Karpas-422 (cell line): Measurements from ENCODE around the gene ALDH3A2. TPM values are rescaled to one million over a fixed set of nuclear protein-coding genes. Genes with fewer than 3 reads are reported as not detected.

Experiments
- DNase-seq: peaks from one replicate; pipeline ENCODE4 v3.0.0-alpha.2; 2015
- H2AFZ ChIP-seq: fragments of 200-600 bp; sonication (generic); 2 replicates; pipeline ENCODE4 v1.6.1; 2014; ENCODE audit warnings: antibody characterized with exemption, low read length, mixed read lengths
- H3K27ac ChIP-seq: fragments of 200-600 bp; sonication (generic); 2 replicates; pipeline ENCODE4 v1.5.1; 2014; ENCODE audit warnings: mild to moderate bottlenecking, low read length, moderate library complexity
- H3K27me3 ChIP-seq: fragments of 200-600 bp; sonication (generic); 2 replicates; pipeline ENCODE4 v1.6.1; 2014; ENCODE audit warnings: low read length, mixed read lengths
- H3K36me3 ChIP-seq: fragments of 200-600 bp; sonication (generic); 2 replicates; pipeline ENCODE4 v1.6.1; 2014; ENCODE audit warnings: low read length, mixed read lengths; ENCODE audit not compliant: insufficient read depth
- H3K4me1 ChIP-seq: fragments of 200-600 bp; sonication (generic); 2 replicates; pipeline ENCODE4 v1.6.1; 2014; ENCODE audit warnings: mild to moderate bottlenecking, low read length, mixed read lengths
- H3K4me2 ChIP-seq: fragments of 200-600 bp; sonication (generic); 2 replicates; pipeline ENCODE4 v1.6.1; 2014; ENCODE audit warnings: low read length, low read depth, mild to moderate bottlenecking; ENCODE audit not compliant: poor library complexity, severe bottlenecking
- H3K4me3 ChIP-seq: fragments of 200-600 bp; sonication (generic); 2 replicates; pipeline ENCODE4 v1.5.1; 2014; ENCODE audit warnings: mild to moderate bottlenecking, antibody characterized with exemption, low read length, mixed read lengths
- H3K79me2 ChIP-seq: fragments of 200-600 bp; sonication (generic); 2 replicates; pipeline ENCODE4 v1.6.1; 2014; ENCODE audit warnings: mild to moderate bottlenecking, low read length, mixed read lengths
- H3K9ac ChIP-seq: fragments of 200-600 bp; sonication (generic); 2 replicates; pipeline ENCODE4 v1.6.0; 2014; ENCODE audit warnings: low read length
- H3K9me2 ChIP-seq: fragments of 200-600 bp; sonication (generic), shearing (Covaris generic); replicated peaks from 2 replicates; pipeline ENCODE4 v1.6.0; 2014; ENCODE audit warnings: mild to moderate bottlenecking, low read length, moderate library complexity; ENCODE audit not compliant: insufficient read depth
- H3K9me3 ChIP-seq: fragments of 300-700, 200-600 bp; sonication (generic); 2 replicates; pipeline ENCODE4 v1.6.1; 2014; ENCODE audit warnings: low read length, mixed read lengths
- H4K20me1 ChIP-seq: fragments of 200-600 bp; sonication (generic); 2 replicates; pipeline ENCODE4 v1.6.1; 2014; ENCODE audit warnings: mild to moderate bottlenecking, antibody characterized with exemption, low read length, low read depth; ENCODE audit not compliant: insufficient read depth
- small RNA-seq: library from RNA; depleted of rRNA; stranded (forward); fragments of <200 nt; gene quantifications from one replicate; pipeline ENCODE3, GENCODE V24; 2014
- total RNA-seq: library from RNA; depleted of rRNA; stranded (reverse); fragments of >200 nt; shearing (Covaris generic); gene quantifications from 2 replicates; pipeline ENCODE4 v1.2.3, GENCODE V29; 2014; ENCODE audit warnings: low replicate concordance; rRNA removed

ALDH3A2 gene
- total RNA-seq, 1 experiment from 2014 or later = 2.0 TPM

DNA sequence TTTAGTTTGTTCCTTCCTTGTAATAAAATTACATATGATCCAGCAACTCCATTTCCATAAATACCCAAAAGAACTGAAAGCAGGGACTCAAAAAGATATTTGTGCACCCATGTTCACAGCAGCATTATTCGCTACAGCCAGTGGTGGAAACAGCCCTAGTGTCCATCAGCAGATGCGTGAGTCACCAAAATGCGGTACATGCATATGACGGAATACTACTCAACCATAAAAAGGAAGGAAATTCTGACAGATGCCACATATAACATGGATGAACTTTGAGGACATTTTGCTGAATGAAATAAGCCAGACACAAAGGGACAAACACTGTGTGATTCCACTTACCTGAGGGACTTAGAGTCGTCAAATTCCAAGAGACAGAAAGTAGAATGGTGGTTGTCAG, 76.9 kb downstream of the ALDH3A2 start:
- no peak overlapping the region for H3K9ac ChIP-seq
- H3K27ac ChIP-seq = no peak overlapping the region
- no peak for DNase-seq
- H3K27me3 ChIP-seq = no peaks in the 10 kb centered on the region
- no peak overlapping the region for H2AFZ ChIP-seq
- no peaks in the 10 kb centered on the region for H4K20me1 ChIP-seq
- H3K36me3 ChIP-seq = no peaks in the 10 kb centered on the region
- no peak overlapping the region for H3K4me3 ChIP-seq
- H3K4me1 ChIP-seq = no peaks in the 10 kb centered on the region
- no peaks in the 10 kb centered on the region for H3K9me2 ChIP-seq
- no peaks in the 10 kb centered on the region for H3K9me3 ChIP-seq
- no peaks in the 10 kb centered on the region for H3K79me2 ChIP-seq
- no peak overlapping the region for H3K4me2 ChIP-seq

DNA sequence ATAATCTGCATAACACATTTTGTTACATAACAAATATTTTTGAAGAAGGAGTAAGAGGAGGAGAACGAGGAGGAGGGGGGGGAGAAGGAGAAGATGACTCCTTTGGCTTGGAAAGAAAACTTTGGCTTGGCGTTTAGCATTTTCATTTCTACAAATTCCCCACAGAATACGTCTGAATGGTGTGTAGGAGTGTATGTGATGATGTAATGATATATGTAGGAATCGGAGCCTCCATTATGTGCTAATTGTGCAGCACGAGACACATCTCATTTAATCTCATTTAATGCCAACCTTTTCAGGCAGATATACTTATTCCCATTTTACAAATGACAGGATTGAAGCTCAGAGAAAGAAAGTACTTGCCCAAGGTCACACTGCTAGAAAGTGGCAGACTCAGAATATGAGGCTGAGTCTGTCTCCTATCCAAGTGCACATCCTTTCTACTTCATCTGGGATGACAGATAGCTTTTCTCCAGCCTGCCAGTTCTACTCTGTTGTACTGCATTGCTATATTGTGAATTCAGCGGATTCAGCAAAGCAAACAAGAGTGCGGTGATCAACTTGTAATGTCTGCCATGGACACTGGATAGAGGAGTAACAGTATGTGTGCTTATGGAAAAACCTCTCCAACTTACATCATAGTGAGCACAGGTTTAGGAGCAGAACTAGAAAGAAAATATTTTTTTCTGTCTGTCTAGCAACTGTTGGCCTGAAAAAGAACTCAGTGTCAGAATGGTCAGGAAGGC, 78.3 kb downstream of the ALDH3A2 start:
- Histone ChIP-seq H3K36me3 (no peaks in the 10 kb centered on the region), H3K79me2 (no peaks in the 10 kb centered on the region), H3K27me3 (no peaks in the 10 kb centered on the region), H3K9me2 (no peaks in the 10 kb centered on the region), H3K4me3 (no peak overlapping the region), H3K9ac (no peak overlapping the region), H4K20me1 (no peaks in the 10 kb centered on the region), H3K4me1 (no peaks in the 10 kb centered on the region), H2AFZ (no peak overlapping the region), H3K9me3 (no peaks in the 10 kb centered on the region), H3K4me2 (no peak overlapping the region), H3K27ac (no peak overlapping the region)
- DNase-seq = no peak

Small RNAs within 50 kb of the gene (small RNA-seq; reads per million reads assigned to genes)
- gene NMTRQ-TTG12-1 = not detected
- not detected for gene RF00322

Other genes starting within 250 kb of the ALDH3A2 start
- 0.07 TPM in 1 of 2 replicates, not detected in the other for gene RNF112, start 237.5 kb upstream of the ALDH3A2 start, total RNA-seq
- not detected in 2 replicates for gene SLC47A1, start 114.9 kb upstream of the ALDH3A2 start, total RNA-seq
- gene SLC47A2, start 67.8 kb downstream of the ALDH3A2 start, total RNA-seq = not detected in 2 replicates
- gene ALDH3A1, start 99.5 kb downstream of the ALDH3A2 start, total RNA-seq = not detected in 2 replicates
- gene ULK2, start 219.2 kb downstream of the ALDH3A2 start, total RNA-seq = not detected in 2 replicates